ENCODE data around the gene SCGB3A1.

The SCGB3A1 gene

DNA sequence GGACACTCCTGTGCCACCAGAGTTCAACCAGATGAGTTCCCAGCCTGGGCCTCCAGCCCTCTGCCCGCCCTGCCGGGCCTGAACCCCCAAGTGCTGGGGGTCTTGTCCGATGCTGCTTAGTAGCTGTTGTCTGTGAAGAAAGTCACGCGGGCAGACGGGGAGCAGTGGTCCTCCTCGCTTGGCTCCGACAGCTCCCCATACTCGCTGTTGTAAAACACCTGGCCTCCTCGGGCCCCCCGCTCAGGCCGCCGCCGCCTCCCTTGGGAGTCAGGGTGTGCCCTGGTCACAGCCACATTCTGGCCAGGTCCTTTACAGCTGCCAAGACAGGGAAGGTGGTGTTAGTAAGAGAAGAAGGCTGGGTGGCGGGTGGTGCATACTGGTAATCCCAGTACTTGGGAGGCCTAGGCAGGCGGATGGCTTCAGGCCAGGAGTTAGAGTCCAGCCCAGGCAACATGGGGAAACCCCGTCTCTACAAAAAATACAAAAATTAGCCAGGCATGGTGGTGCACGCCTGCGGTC, 11.8 kb upstream of the SCGB3A1 start:
- no peak for DNase-seq

DNA sequence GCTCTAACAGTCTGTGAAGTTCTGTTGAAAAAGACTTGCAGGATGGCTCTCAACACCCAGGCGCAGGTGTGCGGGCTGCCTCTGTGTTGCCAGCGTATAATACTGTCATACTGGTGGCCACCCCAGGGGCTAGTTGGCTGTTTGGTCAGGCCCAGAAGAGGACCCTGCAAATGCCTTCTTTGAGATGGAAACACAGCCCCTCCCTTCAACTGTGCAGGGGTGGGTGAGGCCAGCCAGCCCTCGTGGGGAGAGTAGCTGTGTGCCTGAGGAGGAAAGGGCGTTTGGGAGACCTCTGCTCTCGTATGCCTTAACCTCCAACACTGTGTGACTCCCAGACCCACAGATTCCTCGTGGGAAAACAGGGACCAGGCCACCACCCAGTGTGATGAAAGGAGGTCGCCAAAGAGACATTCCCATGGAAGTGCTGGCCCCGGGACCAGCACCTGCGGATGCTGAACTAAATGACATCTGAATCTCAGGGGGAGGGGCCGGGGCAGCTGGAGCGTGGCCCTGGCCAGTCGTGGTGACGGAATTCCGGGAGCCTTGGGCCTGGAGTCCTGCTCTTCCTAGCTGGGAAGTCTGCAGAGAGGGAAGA, 11.3 kb upstream of the SCGB3A1 start:
- no peak for DNase-seq

DNA sequence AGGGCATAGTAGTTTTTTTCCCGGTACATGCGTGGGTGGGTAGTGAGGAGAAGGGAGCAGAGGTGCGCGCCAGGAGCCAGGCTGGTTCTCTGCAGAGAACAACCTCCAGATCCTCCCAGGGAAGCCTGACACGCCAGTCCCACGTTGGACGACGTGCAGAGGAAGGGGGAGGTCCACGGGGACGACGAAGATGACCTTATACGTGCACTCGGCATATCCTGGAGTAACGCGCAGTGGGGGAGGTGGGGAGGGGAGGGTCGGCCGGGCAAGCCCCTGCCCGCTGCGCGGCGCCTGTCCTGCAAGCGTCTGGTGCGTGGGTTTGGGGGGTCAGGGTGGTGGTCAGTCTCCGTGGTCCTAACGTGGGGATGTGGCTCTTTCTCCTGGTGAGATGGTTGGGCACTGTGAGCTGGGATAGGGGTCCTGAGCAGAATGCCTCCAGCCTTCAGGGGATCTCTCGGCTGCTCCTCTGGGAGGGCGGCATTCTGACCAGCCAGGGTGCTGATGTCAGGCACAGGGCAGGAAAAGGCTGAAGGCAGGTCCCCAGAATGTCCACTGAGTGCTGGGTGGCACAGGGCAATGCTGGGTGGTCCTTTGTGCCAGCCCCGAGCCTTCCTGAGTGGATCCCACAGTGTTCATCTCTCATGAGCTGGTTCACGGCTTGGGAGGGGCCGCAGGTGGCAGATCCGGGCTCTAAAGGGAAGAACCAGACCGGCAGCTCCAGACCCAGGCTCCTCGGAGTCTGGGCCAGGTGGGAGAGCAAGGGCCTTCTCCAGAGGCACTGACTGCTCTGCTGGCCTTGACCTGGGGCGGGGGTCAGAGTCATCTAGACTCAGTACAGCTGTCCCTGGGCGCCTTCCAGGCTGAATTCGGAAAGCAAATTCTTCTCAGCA, 10.5 kb upstream of the SCGB3A1 start:
- no peak for DNase-seq

DNA sequence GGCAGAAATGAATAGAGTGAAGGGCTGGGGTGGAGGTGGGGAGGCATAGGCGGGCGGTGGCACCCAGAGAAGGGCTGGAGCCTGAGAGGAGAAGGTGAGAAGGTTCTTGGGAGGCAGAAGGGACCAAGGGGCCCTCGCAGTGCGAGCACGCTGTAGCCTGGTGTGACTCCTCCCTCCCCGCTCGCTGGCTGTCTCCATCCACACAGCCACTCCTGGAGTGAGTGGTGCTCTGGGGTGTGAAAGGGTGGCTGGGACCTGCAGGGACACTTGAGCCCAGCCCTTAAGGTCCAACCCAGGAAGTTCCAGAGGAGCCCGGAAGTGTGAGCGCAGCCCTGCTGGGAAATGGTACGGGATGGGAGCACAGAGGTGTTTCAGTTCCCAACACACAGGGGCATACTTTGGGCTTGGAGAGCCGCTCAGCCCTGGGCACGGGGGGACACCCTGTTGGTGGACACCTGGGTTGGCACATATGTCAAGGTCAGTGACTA, 9.3 kb upstream of the SCGB3A1 start:
- DNase-seq = no peak

DNA sequence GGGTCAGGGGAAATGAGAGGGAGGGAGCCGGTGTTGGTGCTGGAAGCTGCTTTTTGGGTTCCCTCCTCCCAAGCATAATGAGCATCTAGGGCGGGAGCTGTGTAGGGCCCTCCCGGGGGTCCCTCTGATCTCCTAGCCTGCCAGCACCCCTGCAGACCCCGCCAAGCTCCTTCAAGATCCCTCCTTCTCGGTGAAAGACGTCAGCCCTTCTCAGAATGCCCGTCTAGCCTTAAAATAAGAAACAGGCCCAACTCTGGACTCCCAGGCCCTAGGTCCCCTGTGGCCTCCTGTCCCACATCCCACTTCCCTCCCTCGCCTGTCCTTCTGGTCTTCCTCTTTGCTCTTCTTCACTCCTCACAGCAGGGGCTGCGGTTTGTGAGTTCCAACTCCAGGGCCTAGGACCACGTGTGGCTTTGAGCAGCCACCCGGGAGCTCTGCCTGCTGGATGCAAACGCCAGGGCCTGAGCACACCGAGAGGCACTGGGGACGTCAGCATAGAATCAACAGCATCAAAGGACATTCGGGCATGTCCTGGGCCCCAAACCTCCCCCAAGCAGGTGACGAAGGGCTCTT, 8.8 kb upstream of the SCGB3A1 start:
- DNase-seq = no peak

DNA sequence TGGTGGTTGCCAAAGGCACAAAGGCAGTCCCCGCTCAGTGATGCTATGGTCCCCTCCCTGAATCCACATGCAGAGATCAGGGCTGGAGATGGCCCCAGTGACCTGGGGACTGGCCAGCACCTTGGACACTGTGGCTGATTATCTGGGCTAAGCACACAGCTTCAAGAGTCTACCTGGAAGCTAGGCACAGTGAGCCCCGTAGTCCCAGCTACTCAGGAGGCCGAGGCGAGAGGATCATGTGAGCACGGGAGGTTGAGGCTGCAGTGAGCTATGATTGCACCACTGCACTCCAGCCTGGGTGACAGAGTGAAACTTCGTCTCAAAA, 8.3 kb upstream of the SCGB3A1 start:
- DNase-seq = no peak

DNA sequence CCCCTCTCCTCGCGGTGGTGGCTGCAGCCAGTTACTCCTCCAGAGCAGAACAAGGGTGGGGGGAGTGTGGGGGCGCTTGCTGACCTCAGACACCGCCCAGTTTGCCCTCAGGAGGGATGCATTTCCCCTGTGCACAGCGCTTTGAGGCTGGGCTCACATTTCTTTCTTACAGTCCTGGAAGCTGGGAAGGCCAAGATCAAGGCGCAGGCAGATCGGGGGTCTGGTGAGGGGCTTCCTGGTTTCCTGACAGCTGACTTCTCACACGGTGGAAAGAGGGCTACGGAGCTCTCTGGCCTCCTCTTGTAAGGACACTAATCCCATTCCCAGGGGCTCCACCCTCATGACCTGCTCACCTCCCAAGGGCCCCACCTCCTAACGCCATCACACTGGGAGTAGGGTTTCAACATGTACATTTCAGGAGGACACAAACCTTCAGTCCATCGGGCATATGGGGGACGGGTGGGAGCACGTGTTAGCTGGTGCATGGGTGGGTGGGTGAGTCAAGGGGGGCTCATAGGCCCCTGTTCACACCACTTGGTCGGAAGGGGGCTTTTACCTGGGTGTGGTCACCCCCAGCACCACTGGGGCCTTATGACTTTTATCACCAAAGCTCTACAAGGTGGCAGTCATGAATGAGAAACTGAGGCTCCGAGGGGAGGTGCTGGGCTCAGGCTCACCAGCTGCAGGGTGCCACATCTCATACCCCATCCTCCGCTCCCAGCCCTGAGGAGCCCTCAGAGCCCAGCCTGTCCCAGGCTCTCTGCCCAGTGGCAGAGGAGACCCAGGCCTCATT, 7.7 kb upstream of the SCGB3A1 start:
- no peak for DNase-seq

DNA sequence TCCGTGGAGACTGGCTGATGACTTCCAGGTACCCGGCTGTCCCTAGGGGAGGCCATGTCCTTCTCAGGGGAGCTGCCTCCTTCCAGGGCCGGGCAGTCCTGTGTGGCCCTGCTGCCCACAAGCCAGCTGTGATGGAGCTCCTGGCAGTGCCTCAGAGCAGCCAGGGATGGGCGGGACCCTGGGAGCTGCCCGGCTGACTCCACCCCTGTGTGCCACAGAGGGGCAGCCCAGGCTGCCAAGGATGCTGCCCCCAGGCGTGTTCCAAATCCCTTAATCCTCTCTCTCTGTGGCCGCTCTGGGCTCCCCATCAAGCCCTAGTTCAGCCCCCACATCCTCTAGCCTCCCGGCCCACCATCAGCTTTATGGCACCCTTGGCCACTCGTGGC, 7.0 kb upstream of the SCGB3A1 start:
- no peak for DNase-seq

DNA sequence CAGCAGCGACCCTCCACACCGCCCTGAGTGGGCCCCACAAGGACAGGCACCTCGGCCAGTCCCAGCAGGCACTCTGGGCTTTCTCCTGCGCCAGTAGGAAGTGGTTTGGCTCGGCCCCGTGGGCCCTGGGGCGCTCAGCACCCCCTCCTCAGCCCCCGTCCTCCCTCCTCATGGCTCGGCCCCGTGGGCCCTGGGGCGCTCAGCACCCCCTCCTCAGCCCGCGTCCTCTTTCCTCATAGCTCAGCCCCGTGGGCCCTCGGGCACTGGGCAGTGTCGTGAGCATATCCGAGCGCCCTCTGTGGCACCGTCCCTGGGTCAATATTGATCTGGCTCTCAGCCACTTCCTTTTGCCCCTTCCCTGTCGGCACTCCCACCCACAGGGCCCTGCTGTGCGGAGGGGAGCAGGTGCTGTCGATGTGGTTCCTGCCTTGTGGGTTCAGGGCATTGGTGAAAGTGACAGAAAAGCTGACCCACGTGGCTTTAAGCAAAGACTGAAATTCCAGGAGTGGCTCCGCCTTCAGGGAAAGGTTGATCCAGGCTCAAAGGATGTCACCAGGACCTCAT, 5.5 kb upstream of the SCGB3A1 start:
- DNase-seq = no peak

DNA sequence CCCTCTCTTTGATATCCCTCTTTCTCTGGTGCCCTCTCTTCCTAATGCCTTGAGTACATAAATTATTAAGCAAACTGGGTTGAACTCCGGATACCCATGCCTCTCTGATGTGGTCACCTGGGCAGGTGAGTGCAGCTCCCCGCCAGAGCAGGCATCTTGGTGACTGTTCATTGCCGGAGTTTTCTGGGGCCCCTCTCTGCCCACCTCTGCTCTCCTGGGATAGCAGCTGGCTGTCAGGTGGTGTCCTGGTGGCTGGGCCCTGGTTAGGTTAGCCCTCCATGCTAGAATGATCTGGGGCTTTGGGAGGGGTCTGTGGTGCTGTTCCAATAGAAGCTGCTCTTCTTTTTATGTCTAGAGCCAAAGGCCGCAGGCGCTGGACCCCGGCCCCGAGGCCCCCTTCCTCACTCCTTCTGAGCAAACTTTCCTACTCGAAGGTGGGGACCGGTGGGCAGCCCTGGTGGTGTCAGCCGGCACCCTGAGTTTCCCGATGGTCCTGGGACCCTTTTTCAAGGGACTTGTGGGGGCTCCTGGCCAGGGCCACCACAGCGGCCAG, 4.9 kb upstream of the SCGB3A1 start:
- DNase-seq = no peak

DNA sequence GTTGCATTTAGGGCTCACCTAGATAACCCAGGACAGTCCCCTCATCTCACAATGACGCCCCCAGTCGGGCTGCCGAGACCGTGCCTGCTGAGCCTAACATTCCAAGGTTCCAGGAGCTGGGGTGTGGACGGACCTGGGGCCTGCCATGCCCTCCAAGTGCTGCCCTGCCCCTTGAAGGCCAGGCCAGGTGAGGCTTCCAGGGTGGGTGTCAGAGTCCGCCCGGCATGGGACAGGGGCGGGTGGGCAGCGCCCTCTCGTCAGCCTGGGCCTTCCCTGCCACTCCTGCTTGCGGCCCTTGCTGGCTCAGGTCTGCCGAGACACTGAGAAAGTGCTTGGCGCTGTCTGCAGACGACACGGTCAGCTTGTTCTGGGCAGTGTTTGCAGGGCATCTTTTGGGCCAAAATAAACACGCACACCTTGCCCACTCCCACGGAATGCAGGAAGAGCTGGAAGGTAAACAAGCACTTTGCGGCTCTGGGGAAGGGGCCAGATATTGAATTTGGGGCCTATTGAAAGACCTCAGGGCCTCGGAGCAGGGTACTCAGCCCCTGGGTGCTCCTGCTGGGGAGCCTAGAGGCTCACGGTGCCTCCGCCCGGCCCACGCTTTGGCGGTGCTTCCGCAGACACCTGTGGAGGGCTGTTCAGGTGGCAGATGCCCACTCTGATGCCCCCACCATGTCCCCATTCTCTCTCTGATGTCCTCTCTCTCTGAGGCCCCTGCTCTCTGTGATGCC, 4.2 kb upstream of the SCGB3A1 start:
- DNase-seq = no peak

DNA sequence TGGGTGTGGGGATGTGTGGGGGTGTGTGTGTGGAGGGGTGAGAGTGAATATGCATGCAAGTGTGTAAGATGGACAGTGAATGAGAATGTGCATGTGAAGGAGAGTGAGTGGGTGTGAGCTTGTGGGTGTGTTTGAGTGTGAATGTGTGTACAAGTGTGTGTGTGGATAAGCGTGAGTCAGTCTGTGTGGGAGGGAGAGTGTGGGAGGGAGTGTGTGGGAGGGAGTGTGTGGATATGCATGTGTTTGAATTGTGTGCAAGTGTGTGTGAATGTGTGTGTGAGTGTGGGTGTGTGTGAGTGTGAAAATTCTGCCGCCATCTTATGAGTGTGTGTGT, 3.7 kb upstream of the SCGB3A1 start:
- no peak for DNase-seq

DNA sequence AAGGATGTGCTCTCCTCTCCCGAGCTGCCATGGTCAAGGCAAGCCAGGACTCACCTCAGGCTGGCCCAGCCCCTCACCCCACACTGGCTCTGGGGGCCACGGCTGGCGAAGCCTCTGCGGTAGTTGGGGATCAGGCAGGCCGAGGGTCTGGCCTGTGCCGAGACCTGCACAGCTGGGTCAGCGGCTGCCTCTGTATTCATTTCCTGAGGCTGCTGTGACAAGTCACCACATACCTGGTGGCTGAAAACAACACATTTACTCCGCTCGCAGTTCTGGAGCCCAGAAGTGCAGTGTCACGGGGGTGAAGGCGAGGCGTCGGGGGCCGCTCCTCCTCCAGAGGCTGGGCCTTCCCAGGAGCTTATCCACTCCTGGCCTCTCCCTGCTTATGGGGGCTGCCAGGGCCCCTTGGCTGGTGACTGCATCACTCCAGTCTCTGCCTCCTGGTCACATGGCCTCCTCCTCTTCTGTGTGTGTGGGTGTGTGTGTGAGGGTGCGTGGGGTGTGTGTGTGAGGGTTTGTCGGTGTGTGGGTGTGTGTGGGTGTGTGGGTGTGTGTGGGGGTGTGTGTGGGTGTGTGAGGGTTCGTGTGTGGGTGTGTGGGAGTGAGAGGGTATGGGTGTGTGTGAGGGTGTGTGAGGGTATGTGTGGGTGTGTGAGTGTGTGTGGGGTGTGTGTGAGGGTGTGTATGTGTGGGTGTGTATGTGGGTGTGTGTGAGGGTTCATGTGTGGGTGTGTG, 3.2 kb upstream of the SCGB3A1 start:
- no peak for DNase-seq

DNA sequence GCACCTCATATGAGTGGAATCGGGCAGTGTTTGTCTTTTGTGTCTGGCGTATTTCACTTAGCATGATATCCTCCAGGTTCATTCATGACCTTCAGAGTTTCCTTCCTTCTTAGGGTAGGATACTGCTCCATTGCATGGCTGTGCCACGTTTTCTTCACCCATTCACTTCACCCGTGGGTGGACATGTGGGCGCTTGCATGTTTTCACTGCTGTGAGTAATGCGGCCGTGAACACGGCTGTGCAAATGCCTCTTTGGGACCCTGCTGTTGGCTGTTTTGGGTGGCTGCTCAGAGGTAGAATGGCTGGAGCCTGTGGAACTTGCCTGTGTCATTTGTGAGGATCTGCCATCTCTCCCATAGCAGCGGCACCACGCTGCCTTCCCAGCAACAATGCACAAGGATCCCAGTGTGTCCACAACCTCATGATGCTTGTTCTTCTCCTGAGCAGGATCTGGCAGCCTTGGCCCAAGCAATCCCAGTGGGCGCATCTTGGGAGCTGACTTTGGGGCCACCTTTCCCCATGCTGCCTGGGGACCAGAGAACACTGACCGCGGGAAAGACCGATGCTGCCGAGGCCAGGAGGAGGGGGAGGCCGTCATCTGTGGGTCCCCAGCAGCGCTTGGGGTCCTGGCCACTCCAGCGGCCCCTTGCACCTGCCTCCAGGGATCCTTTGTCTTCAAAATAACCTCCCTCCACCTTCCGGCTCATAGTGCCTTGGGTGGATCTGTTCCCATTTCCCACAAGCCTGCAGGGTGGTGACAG, 2.3 kb upstream of the SCGB3A1 start:
- DNase-seq = no peak

DNA sequence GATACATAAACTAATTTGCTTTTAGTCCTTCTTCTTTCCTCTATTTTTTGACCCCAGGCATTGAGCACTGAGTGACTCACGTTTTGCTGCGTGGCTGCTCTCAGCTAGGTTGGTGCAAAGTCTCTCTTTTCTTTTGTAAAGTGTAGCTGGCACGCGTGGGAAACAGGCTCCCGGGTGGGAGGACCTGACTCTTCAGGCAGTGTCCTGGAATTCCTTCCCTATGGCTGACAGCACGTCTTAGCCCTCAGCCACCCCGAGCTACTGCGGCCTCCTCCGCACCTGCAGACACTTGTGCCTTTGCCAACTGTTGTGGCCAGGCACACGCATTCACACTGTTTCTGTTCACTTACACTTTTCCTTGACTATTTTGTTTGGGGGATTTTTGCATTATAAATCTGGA, 877 bp upstream of the SCGB3A1 start:
- DNase-seq = no peak

DNA sequence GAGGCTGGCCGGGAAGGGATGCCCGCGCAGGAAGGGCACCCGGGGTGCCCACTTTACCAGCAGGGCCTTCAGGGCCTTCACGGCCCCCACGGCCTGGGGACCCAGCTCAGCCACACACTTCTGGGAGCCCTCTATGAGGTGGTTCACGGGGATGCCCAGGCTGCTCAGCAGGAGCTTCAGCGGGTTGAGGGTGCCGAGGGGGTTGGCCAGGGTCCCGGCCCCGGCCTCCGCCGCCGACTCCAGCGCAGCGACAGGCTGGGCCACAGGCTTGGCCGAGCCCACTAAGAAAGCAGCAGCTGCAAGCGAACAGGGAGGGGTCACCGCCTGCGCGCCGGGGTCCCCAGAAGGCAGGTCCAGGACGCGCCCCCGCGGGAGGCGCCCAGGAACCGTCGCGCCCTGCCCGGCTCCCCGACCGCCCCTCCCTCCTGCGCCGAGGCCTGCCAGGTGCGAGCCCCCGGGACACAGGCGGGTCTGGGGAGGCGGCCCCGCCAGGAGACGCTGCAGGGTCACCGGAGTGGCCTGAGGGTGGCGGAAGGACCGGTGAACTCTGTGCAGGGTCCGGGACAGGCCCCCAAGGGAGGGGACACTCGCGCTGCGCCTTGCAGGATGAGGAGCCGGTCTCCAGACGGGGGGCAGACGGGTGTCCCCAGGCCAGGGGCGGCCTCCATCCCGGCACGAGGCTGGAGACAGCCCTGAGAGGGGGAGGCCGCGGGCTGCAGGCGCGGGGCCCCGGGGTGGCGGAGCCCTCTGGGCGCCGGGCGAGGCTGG, 572 bp downstream of the SCGB3A1 start:
- DNase-seq = no peak

DNA sequence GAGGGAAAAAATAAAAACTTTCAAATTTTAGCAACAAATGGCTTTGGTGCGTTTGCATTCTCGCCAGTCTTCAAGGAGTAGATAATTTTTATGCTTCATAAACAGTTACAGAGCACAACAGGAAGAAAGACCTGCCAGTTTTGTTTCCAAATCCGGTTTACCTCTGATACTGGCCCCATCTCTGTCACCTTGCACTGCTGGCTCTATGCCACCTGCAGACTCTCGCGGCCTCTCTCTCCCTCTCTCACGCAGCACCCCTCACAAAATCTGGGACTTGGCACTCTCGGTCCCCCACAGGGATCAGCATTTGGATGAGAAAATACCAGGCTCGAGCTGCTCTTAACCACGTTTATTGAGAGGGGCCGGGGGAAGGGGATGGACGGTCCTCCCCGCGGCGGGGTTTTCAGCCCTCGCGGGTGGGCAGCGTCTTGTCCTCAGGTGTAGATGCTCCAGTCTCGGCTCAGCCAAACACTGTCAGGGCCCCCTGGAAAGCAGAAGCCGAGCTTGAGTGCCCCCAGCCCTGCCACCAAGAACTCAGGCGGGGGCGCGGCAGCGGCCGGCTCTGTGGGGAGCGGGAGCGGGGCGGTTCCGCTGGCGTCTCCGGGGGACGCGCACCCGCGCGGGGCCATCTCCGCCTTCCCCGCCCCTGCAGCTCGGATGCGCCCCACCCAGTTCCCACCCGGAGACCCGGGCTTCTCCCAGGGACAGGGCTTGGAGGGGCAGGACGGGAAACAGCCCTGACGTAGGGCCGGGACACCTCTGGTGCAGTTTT, 1.3 kb downstream of the SCGB3A1 start:
- DNase-seq = no peak

DNA sequence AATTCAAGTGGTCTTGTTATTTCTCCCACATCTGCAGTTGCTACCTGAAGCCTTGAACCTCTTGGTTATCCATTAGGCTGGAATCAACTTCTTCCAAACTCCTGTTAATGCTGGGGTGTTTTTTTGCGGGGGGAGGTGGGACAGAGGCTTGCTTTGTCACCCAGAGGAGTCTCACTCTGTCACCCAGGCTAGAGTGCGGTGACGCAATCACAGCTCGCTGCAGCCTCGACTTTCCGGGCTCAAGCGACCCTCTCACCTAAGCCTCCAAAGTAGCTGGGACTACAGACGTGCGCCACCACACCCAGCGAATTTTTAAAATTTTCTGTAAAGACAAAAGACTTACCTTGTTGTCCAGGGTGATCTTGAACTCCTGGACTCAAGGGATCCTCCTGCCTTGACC, 4.4 kb downstream of the SCGB3A1 start:
- DNase-seq = no peak

DNA sequence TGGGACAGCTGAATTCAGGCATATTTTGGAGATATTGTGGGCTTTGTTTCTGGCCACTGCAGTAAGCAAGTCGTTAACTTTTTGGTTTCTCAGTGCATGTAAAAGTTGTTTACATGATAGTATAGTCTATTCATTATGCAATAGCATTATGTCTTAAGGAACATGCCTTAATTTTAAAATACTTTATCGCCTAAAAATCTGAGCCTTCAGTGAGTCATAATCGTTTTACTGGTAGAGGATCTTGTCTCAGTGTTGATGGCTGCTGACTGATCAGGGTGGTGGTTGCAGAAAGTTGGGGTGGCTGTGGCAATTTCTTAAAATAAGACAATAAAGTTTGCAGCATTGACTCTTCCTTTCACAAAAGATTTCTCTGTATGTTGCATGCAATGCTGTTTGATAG, 5.1 kb downstream of the SCGB3A1 start:
- no peak for DNase-seq

Measured in activated CD4-positive, alpha-beta T cell treated with anti-CD3 and anti-CD28 coated beads, Interleukin-10, Interleukin-2, amounts not matched to agents 100 ng/mL and 50 ng/mL, durations not matched to agents 16 hours and 8 hours (primary cell).